Breast epithelium (tissue), 4 donors: ENCODE measurements around the gene GEMIN4. TPM values are rescaled to one million over a fixed set of nuclear protein-coding genes. Genes with fewer than 3 reads are reported as not detected.
"Not testable (repeated sequence)": the region's sequence is repeated elsewhere in the genome, so short reads cannot be mapped to it uniquely, and the experiment has no call there.

Experiments used
- DNase-seq, 2 donors: peaks; one replicate each; pipeline ENCODE4 v3.0.0-alpha.2; 2019; ENCODE audit warnings: low spot score in 2 of 2
- H3K27ac ChIP-seq, 2 donors: fragments of 200-600 bp; sonication (generic) in 1 of 2; one replicate each; pipeline ENCODE4 v1.5.1; 2016 to 2019; ENCODE audit warnings: mild to moderate bottlenecking in 1 of 2
- H3K27me3 ChIP-seq, 2 donors: fragments of 200-600 bp; sonication (generic) in 1 of 2; one replicate each; pipeline versions ENCODE4 v1.5.1 to v1.6.0; 2017 to 2019; ENCODE audit warnings: control low read depth in 1 of 2, mild to moderate bottlenecking in 1 of 2
- H3K36me3 ChIP-seq: fragments of 200-600 bp; one replicate; pipeline ENCODE4 v1.5.1; 2019
- H3K4me1 ChIP-seq, 2 donors: fragments of 200-600 bp; sonication (generic); one replicate each; pipeline ENCODE4 v1.5.1; 2016 to 2019; ENCODE audit warnings: control low read depth in 1 of 2
- H3K4me3 ChIP-seq, 3 donors: fragments of 200-600 bp; sonication (generic); 1 replicate in 2 of 3; 2 replicates in 1 of 3; pipeline ENCODE4 v1.5.1; 2016 to 2019; ENCODE audit warnings: mild to moderate bottlenecking in 3 of 3, moderate library complexity in 2 of 3
- H3K9me3 ChIP-seq, 2 donors: fragments of 200-600 bp; sonication (generic) in 1 of 2; one replicate each; pipeline ENCODE4 v1.5.1; 2016 to 2019; ENCODE audit warnings: control low read depth in 1 of 2
- CTCF ChIP-seq, 3 donors: fragments of 450-650 bp; IDR thresholded peaks; one replicate each; pipeline ENCODE4 v1.5.1; 2016 to 2017; ENCODE audit warnings: antibody characterized with exemption in 3 of 3, mild to moderate bottlenecking in 3 of 3, moderate library complexity in 3 of 3
- POLR2A ChIP-seq: fragments of 450-650 bp; IDR thresholded peaks from one replicate; pipeline ENCODE4 v1.6.1; 2016; ENCODE audit warnings: antibody characterized with exemption, mild to moderate bottlenecking, moderate library complexity
- POLR2AphosphoS5 ChIP-seq, 3 donors: sonication (generic); formaldehyde crosslinking; IDR thresholded peaks; one replicate each; pipeline ENCODE4 v1.6.1; 2017; ENCODE audit warnings: antibody characterized with exemption in 3 of 3
- intact Hi-C: fragments of 100-400 bp; cut with DNase I; formaldehyde crosslinking; loops from one replicate; pipeline ENCODE4 v1.15.1; 2023; ENCODE audit warnings: low total_unique reads
- total RNA-seq, 3 donors: library from RNA; depleted of rRNA; stranded (reverse); fragments of >200 nt; gene quantifications; one replicate each; pipeline ENCODE4 v1.1.0, GENCODE V29; 2016

GEMIN4 gene
- total RNA-seq, 3 donors from 2014 or later = 21.0 to 25.1 (median 22.1) TPM

GRCh38 chr17:787641-788221 lies 35.7 kb upstream of the GEMIN4 start:
- intact Hi-C loops = no loop called here
- Histone ChIP-seq H3K4me1 (peaks cover 4 to 18% of the 10 kb centered on the region in 2 donors), H3K9me3 (no peaks in the 10 kb centered on the region), H3K27ac (no peak overlapping the region), H3K36me3 (no peaks in the 10 kb centered on the region), H3K4me3 (no peak overlapping the region), H3K27me3 (no peaks in the 10 kb centered on the region)
- TF ChIP-seq CTCF (IDR thresholded peaks at IDR 0.05) = no peak
- TF ChIP-seq POLR2A = no peak
- TF ChIP-seq POLR2AphosphoS5 (IDR thresholded peaks at IDR 0.05) = no peak
- DNase-seq = no peak

GRCh38 chr17:785901-786300 lies 33.8 kb upstream of the GEMIN4 start:
- DNase-seq, H3K27me3 ChIP-seq, intact Hi-C loops, H3K9me3 ChIP-seq, H3K27ac ChIP-seq, H3K4me3 ChIP-seq, H3K36me3 ChIP-seq: not testable (repeated sequence)
- peaks cover 4 to 18% of the 10 kb centered on the region in 2 donors for H3K4me1 ChIP-seq

- no peak for DNase-seq
- H3K27me3 ChIP-seq = no peaks in the 10 kb centered on the region
- H3K4me1 ChIP-seq = peaks cover 4 to 18% of the 10 kb centered on the region in 2 donors
- intact Hi-C loops = no loop called here
- H3K4me3 ChIP-seq = no peak overlapping the region
- TF ChIP-seq CTCF (IDR thresholded peaks at IDR 0.05) = no peak
- no peak for TF ChIP-seq POLR2AphosphoS5 (IDR thresholded peaks at IDR 0.05)
- TF ChIP-seq POLR2A = no peak
- H3K9me3 ChIP-seq = no peaks in the 10 kb centered on the region
- no peak overlapping the region for H3K27ac ChIP-seq
- H3K36me3 ChIP-seq = no peaks in the 10 kb centered on the region
Observed at GRCh38 chr17:784143-784542, 32.1 kb upstream of the GEMIN4 start.

- H3K9me3 ChIP-seq = no peaks in the 10 kb centered on the region
- intact Hi-C loops = no loop called here
Observed at GRCh38 chr17:781805-782731, 30.0 kb upstream of the GEMIN4 start, which contains the start of the genes GLOD4 and MRM3. Gene GLOD4, minus strand, starts transcription at chr17:782280. Its CDS starts 25 bp downstream, at chr17:782255. Gene MRM3, plus strand, starts transcription at chr17:782353. Its CDS starts 26 bp downstream, at chr17:782379.

GRCh38 chr17:778096-778495 lies 26.0 kb upstream of the GEMIN4 start:
- Histone ChIP-seq H3K9me3 (no peaks in the 10 kb centered on the region), H3K4me3 (no peak overlapping the region), H3K36me3 (no peaks in the 10 kb centered on the region), H3K4me1 (peaks cover 2 to 3% of the 10 kb centered on the region in 2 donors), H3K27me3 (no peaks in the 10 kb centered on the region), H3K27ac (no peak overlapping the region)
- DNase-seq = no peak
- TF ChIP-seq POLR2A = no peak
- TF ChIP-seq POLR2AphosphoS5 (IDR thresholded peaks at IDR 0.05) = no peak
- no peak for TF ChIP-seq CTCF (IDR thresholded peaks at IDR 0.05)
- intact Hi-C loops = no loop called here

More at GRCh38 chr17:781805-782731, 30.0 kb upstream of the GEMIN4 start, which contains the start of the genes GLOD4 and MRM3:
- TF ChIP-seq CTCF (IDR thresholded peaks at IDR 0.05) = peak; percentile 34 to 51 (median 38)
- TF ChIP-seq POLR2AphosphoS5 (IDR thresholded peaks at IDR 0.05) = peak; percentile 98
- peak; percentile 78 for TF ChIP-seq POLR2A
- H3K27me3 ChIP-seq = no peaks in the 10 kb centered on the region
- peaks cover 4 to 18% of the 10 kb centered on the region in 2 donors for H3K4me1 ChIP-seq
- H3K4me3 ChIP-seq = peak within 1 kb of the TSS; percentile 68 to 94 (median 79)
- peak within 1 kb of the TSS; percentile 88 to 93 for H3K27ac ChIP-seq
- no peaks in the 10 kb centered on the region for H3K36me3 ChIP-seq
- DNase-seq = peak; percentile 92 to 94
